Astrocyte of the cerebellum (primary cell): Measurements from ENCODE around the gene CEP72.

Source experiments
- DNase-seq: peaks from one replicate; pipeline ENCODE4 v3.0.0-alpha.2; 2011; ENCODE audit warnings: low read depth
- H3K4me3 ChIP-seq: 2 replicates; pipeline ENCODE4 v1.5.1; 2011; ENCODE audit warnings: mild to moderate bottlenecking, low read depth, low read length, moderate library complexity
- CTCF ChIP-seq: IDR thresholded peaks from 2 replicates; pipeline ENCODE4 v1.5.1; 2012; ENCODE audit warnings: low read length, low read depth, moderate library complexity, mild to moderate bottlenecking; ENCODE audit errors: missing control alignments
- in situ Hi-C: cut with HindIII; loops from 2 replicates; pipeline ENCODE4 v1.10.0; 2017; ENCODE audit warnings: low sequenced_read_pairs

The CEP72 gene

DNA sequence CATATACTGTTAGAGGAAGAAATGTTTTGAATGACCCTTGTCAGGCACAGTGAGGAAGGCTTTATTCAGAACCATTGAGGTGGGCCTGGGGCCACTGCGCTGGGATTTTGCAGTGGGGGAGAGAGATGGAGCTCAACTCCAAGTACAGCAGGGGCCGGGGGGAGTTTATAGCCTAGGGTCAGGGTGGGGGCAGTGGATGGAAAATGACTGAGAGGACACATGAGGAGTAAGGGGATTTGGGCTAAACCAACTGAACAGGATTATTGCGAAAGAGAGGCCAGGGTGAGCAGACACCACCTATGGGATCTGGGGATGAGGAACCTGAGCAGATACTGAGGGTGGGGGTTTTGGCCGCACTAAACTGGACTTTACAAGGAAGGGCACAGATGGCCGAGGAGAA lies 6.3 kb downstream of the CEP72 start:
- in situ Hi-C loops = loop anchor here (25.0 kb wide), 1 partner anchor 106 kb away; the partner anchor contains the start of gene SLC9A3
- H3K4me3 ChIP-seq = no peak overlapping the region
- no peak for TF ChIP-seq CTCF
- no peak for DNase-seq

- in situ Hi-C loops = loop anchor here (25.0 kb wide), 1 partner anchor 107 kb away; the partner anchor contains the start of gene SLC9A3
- no peak for TF ChIP-seq CTCF
- DNase-seq = no peak
- no peak overlapping the region for H3K4me3 ChIP-seq
These were observed 7.3 kb downstream of the CEP72 start for GRCh38 chr5:619444-619843.

GRCh38 chr5:620152-620551 lies 8.0 kb downstream of the CEP72 start:
- TF ChIP-seq CTCF = no peak
- no peak for DNase-seq
- in situ Hi-C loops = loop anchor here (25.0 kb wide), 1 partner anchor 108 kb away; the partner anchor contains the start of gene SLC9A3
- no peak overlapping the region for H3K4me3 ChIP-seq

DNA sequence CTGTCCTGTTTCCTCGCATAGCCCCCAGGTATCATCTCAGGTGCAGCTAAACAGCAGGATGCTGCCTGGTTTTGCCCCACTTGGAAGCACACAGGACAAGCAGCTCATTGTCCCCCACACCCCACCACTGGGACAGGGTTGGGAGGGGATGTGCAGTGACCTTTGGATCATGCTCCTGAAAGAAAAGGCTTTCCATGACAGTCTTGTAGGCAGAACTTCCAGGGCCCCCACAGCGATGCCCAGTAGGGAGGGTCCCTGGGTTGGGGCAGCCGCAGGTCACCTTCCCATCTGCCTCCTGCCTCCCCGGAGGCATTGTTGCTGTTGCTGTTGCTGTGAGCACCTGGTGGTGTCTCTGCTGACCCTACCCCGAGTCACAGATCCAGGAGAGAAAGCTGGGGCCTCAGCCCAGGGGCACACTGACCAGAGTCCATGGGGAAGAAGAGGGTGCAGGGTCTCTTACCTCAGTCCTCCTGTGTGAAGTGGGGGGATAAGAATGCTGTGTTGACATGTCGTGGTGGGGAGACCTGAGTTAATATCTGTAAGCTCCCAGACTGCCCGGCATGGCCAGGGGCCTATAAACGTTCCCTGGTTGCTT lies 8.5 kb downstream of the CEP72 start:
- DNase-seq = no peak
- TF ChIP-seq CTCF = no peak
- no peak overlapping the region for H3K4me3 ChIP-seq
- in situ Hi-C loops = loop anchor here (25.0 kb wide), 1 partner anchor 108 kb away; the partner anchor contains the start of gene SLC9A3

DNA sequence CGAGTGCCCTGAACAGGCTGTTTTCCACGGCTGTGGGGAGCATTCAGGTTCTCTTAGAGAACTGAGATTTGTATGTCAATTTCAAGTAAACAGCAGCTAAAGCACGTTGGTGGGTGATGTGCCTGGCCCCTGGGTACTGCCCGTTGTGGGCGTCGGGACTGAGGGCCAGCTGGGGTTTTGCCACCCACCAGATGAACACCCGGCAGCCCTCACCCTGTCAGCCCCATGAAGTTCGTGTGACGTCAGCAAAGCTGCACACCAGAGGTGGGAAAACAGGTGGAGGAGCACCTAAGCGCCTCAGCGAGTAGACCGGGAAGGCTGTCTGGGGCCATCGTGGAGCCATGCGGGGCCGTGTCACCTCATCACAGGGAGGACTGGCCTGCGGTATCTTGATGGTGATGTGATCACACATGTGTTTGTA lies 9.2 kb downstream of the CEP72 start:
- no peak overlapping the region for H3K4me3 ChIP-seq
- no peak for DNase-seq
- in situ Hi-C loops = loop anchor here (25.0 kb wide), 1 partner anchor 109 kb away; the partner anchor contains the start of gene SLC9A3
- TF ChIP-seq CTCF = no peak

GRCh38 chr5:622359-622758 lies 10.2 kb downstream of the CEP72 start:
- TF ChIP-seq CTCF = no peak
- DNase-seq = no peak
- no peak overlapping the region for H3K4me3 ChIP-seq
- in situ Hi-C loops = loop anchor here (25.0 kb wide), 1 partner anchor 110 kb away; the partner anchor contains the start of gene SLC9A3
